Stimulated activated naive B cell treated with anti-CD40 and anti-IgM and Interleukin-4, amounts not matched to agents 10 μg/mL and 1 μg/mL and 100 μg/mL, for 72 hours (primary cell): Measurements from ENCODE around the gene CDC42.
"Not testable (repeated sequence)": the region's sequence is repeated elsewhere in the genome, so short reads cannot be mapped to it uniquely, and the experiment has no call there.

Experiments
- ATAC-seq, 2 donors: fragments of 150-1000 bp; cut with Tn5 transposase; replicated peaks; 2 replicates each; pipeline ENCODE4 v1.10.0; 2021; ENCODE audit warnings: moderate library complexity in 1 of 2
- DNase-seq: peaks from one replicate; pipeline ENCODE4 v3.0.0; 2021
- H3K27ac Mint-ChIP-seq: one replicate; pipeline ENCODE4 v1.8.0; 2022; ENCODE audit warnings: mild to moderate bottlenecking, mixed read lengths
- H3K27me3 Mint-ChIP-seq, 2 donors: one replicate each; pipeline ENCODE4 v1.8.0; 2022; ENCODE audit warnings: mixed read lengths in 2 of 2
- H3K36me3 Mint-ChIP-seq, 2 donors: one replicate each; pipeline ENCODE4 v1.8.0; 2022; ENCODE audit warnings: mixed read lengths in 2 of 2, mild to moderate bottlenecking in 1 of 2
- H3K4me1 Mint-ChIP-seq, 2 donors: one replicate each; pipeline ENCODE4 v1.8.0; 2022; ENCODE audit warnings: mixed read lengths in 2 of 2, mild to moderate bottlenecking in 1 of 2
- H3K4me3 Mint-ChIP-seq, 2 donors: one replicate each; pipeline ENCODE4 v1.8.0; 2022; ENCODE audit warnings: mild to moderate bottlenecking in 2 of 2, mixed read lengths in 2 of 2, moderate library complexity in 1 of 2
- H3K9me3 Mint-ChIP-seq, 2 donors: one replicate each; pipeline ENCODE4 v1.8.0; 2022; ENCODE audit warnings: mixed read lengths in 2 of 2, mild to moderate bottlenecking in 1 of 2

Gene CDC42

DNA sequence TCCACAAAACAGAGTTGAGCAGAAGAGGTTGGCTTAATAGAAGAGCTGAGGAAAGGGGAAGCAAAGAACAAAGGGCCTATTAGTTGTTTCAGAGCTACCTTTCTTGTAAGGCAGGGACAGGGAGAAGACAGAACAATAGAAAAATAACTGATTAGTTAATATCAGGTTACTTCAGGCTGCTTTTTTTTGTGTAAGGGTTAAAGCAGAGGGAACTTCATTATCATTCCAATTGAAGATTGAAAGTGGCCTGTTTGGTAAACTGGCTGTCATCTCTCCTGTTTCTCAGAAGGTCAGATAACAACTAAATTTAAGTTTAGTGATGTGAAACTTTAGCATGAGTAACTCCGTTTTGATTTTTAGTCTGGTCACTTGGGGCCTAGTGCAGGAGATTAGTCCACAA is 22.3 kb downstream of the CDC42 start:
- H3K27ac Mint-ChIP-seq, result peak overlapping the region; percentile 68
- H3K27me3 Mint-ChIP-seq, result no peaks in the 10 kb centered on the region
- peaks cover 48 to 84% of the 10 kb centered on the region in 2 donors for H3K4me1 Mint-ChIP-seq
- peaks cover 38% of the 10 kb centered on the region in 2 donors for H3K36me3 Mint-ChIP-seq
- no peaks in the 10 kb centered on the region for H3K9me3 Mint-ChIP-seq
- no peak for DNase-seq
- peak overlapping the region; percentile 34 to 49 for H3K4me3 Mint-ChIP-seq
- ATAC-seq, result peak; percentile 71 to 73

DNA sequence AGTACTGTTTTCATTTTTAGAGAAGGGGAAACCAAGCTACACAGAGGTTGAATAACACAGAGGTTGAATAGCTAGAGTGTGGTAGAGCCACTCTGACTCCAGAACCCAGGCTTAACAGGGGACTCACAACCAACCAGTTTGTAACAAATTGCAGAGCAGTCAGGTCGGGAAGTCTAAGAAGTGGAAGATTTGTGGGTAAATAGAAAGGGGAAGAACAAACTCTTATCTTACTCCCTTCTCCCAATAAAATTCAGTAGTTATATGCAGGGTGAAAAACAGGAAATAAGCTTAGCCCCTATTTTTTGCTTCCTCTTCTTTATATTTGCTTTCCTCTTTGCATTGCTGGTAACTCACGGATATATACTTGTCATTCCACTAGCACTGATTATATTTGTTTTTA is 23.2 kb downstream of the CDC42 start:
- Mint-ChIP-seq H3K27ac (peak overlapping the region; percentile 70), H3K27me3 (no peaks in the 10 kb centered on the region), H3K9me3 (no peaks in the 10 kb centered on the region), H3K4me3 (peak overlapping the region; percentile 18 to 45), H3K36me3 (peaks cover 35 to 37% of the 10 kb centered on the region in 2 donors), H3K4me1 (peaks cover 47 to 84% of the 10 kb centered on the region in 2 donors)
- DNase-seq (no peak), ATAC-seq (peak; percentile 58 to 72)

DNA sequence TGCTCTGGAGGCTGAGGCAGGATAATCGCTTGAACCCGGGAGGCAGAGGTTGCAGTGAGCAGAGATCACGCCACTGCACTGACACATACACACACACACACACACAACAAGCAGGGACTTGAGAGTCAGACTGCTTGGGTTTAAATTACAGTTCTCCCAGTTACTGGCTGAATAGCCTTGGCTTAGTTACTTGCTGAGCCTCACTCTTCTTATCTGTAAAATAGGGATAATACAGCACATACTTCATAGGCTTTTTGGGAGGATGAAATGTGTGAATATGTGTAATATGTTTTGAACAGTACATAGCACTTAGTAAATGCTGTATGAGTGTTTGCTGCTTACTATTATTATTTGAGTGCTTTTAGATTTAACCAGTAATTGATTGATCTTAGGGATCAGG is 23.8 kb downstream of the CDC42 start:
- H3K27ac Mint-ChIP-seq, result peak overlapping the region; percentile 70
- H3K9me3 Mint-ChIP-seq, result no peaks in the 10 kb centered on the region
- no peaks in the 10 kb centered on the region for H3K27me3 Mint-ChIP-seq
- no peak for ATAC-seq
- peak overlapping the region; percentile 18 to 45 for H3K4me3 Mint-ChIP-seq
- H3K4me1 Mint-ChIP-seq, result peaks cover 45 to 84% of the 10 kb centered on the region in 2 donors
- DNase-seq, result no peak
- peaks cover 36 to 38% of the 10 kb centered on the region in 2 donors for H3K36me3 Mint-ChIP-seq

DNA sequence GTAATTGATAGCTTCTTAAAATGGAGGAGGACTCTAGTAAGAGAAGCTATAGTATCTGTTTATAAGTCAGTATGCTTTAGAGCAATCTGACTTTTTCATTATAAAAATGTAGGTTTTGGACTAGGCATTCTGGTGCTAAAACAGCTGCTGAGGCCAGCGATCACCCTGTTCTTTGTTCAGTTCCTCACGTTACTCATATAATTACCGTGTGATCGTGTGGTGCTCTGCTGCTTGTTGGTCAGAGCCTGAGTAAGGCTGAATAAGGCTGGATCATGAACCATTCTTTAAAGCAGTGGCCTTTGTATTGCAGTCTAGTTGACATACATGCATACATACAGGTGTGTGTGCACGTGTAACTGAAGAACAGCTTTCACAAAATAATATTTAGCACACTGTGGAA is 25.2 kb downstream of the CDC42 start:
- Mint-ChIP-seq H3K9me3 (no peaks in the 10 kb centered on the region), H3K27me3 (no peaks in the 10 kb centered on the region), H3K36me3 (peaks cover 40 to 41% of the 10 kb centered on the region in 2 donors), H3K27ac (no peak overlapping the region), H3K4me3 (no peak overlapping the region), H3K4me1 (peaks cover 47 to 75% of the 10 kb centered on the region in 2 donors)
- DNase-seq (no peak), ATAC-seq (peak; percentile 44 to 55)

DNA sequence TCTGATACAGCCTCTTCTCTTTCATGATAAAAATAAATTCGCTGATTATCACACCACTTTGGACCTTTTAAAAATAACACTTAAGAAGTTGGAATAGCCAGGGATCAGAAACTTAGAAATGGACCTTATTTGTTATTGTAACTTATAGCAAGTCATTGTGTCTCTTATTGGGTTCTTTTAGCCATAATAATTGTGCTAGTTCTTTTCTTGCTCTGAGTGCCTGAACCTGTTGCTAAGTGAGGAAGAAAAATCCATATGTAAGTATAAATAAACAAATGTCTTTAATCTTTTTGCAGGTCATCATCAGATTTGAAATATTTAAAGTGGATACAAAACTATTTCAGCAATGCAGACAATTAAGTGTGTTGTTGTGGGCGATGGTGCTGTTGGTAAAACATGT is 25.6 kb downstream of the CDC42 start:
- no peak for DNase-seq
- Mint-ChIP-seq H3K4me3 (no peak overlapping the region), H3K27ac (no peak overlapping the region), H3K36me3 (peaks cover 40 to 41% of the 10 kb centered on the region in 2 donors), H3K9me3 (no peaks in the 10 kb centered on the region), H3K4me1 (peaks cover 45 to 75% of the 10 kb centered on the region in 2 donors), H3K27me3 (no peaks in the 10 kb centered on the region)
- ATAC-seq, result no peak

DNA sequence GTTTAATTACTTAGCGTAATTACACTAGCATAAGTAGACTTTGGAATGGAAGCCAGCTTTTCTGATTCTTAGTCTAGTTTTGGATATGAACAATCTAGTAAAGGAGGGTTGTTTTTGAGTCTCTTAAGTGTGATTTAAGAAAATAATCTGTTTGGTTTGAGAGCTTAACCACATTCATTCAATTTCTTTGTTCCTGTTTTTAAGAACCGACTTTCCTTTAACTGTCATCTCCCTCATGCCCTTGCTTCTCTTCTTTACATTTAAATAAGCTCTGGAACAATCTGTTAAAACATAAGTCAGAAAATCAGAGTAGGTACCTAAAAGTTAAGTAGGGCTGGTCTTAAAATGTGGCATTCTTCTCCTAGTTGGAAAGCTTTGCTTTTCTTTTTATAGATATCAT is 27.7 kb downstream of the CDC42 start:
- no peak overlapping the region for H3K27ac Mint-ChIP-seq
- peaks cover 35 to 59% of the 10 kb centered on the region in 2 donors for H3K4me1 Mint-ChIP-seq
- H3K27me3 Mint-ChIP-seq, result no peaks in the 10 kb centered on the region
- DNase-seq (no peak), ATAC-seq (peak in 1 of 2 donors; percentile 53)
- peaks cover 44 to 52% of the 10 kb centered on the region in 2 donors for H3K36me3 Mint-ChIP-seq
- H3K4me3 Mint-ChIP-seq, result no peak overlapping the region
- H3K9me3 Mint-ChIP-seq, result no peaks in the 10 kb centered on the region

DNA sequence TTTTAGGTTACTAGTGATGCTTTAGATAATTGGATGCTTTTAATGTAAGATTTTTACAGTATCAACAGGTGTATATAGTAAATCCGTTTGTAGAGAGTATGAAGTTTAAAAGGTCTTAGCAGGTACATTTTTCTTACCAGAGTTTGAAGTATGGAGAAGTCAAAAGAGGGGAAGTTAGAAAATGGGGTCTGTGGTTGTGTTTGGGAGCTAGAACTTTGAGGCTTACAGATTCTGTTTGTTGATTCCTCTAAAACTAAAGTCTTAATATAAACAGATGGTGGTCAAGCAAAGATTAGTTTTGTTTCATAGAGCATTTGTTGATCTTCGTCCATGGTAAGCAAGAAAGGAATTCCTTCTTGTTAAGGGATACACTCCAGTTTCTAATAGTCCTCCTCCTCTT is 35.8 kb downstream of the CDC42 start:
- no peak for ATAC-seq
- H3K27me3 Mint-ChIP-seq, result no peaks in the 10 kb centered on the region
- H3K4me3 Mint-ChIP-seq, result no peak overlapping the region
- peak overlapping the region; percentile 91 for H3K27ac Mint-ChIP-seq
- DNase-seq, result no peak
- peaks cover 40 to 72% of the 10 kb centered on the region in 2 donors for H3K36me3 Mint-ChIP-seq
- H3K9me3 Mint-ChIP-seq, result no peaks in the 10 kb centered on the region
- H3K4me1 Mint-ChIP-seq, result peaks cover 39 to 61% of the 10 kb centered on the region in 2 donors

DNA sequence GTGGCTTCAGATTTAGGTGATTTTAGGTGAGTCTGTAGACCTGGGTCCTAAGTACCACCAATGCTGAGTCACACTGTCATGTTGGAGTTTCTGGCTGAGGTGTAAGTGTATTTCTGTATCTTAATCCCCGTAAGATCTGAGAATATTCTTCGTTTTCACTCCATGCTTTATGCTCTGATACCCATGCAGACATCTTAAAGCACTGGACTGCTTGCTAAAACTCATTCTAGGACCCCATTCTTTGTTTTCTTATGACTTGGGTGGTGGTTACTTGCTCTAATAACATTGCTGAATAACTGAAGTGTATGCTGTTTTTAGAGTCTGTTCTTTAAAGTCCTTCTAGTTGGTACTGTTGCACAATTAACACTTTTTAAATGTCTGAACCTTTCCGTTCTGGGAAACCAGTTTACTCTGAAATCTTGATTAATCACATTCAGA is 36.6 kb downstream of the CDC42 start:
- Mint-ChIP-seq H3K9me3 (no peaks in the 10 kb centered on the region), H3K4me1 (peaks cover 41 to 64% of the 10 kb centered on the region in 2 donors), H3K27me3 (no peaks in the 10 kb centered on the region), H3K27ac (peak overlapping the region; percentile 91), H3K4me3 (peak overlapping the region; percentile 43 to 66), H3K36me3 (peaks cover 35 to 72% of the 10 kb centered on the region in 2 donors)
- DNase-seq (no peak), ATAC-seq (peak; percentile 38 to 62)

DNA sequence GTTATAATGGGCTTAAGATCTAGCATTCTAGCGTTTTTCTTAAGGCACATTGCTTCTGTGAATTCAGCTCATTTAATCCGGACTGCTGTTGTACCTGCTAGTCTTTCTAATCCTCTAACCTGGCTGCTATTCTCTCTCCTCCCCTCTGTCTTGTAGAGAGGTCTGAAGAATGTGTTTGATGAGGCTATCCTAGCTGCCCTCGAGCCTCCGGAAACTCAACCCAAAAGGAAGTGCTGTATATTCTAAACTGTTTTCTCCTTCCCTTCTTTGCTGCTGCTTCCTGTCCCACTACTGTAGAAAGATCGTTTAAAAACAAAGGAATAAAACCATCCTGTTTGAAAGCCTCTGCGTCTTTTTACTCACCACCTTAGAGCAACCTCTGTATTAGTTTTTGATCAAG is 37.3 kb downstream of the CDC42 start:
- ATAC-seq, result no peak
- H3K27ac Mint-ChIP-seq, result peak overlapping the region; percentile 77
- H3K36me3 Mint-ChIP-seq, result peaks cover 40 to 70% of the 10 kb centered on the region in 2 donors
- peak overlapping the region; percentile 12 to 37 for H3K4me3 Mint-ChIP-seq
- H3K9me3 Mint-ChIP-seq, result no peaks in the 10 kb centered on the region
- H3K27me3 Mint-ChIP-seq, result no peaks in the 10 kb centered on the region
- peaks cover 41 to 64% of the 10 kb centered on the region in 2 donors for H3K4me1 Mint-ChIP-seq
- no peak for DNase-seq

DNA sequence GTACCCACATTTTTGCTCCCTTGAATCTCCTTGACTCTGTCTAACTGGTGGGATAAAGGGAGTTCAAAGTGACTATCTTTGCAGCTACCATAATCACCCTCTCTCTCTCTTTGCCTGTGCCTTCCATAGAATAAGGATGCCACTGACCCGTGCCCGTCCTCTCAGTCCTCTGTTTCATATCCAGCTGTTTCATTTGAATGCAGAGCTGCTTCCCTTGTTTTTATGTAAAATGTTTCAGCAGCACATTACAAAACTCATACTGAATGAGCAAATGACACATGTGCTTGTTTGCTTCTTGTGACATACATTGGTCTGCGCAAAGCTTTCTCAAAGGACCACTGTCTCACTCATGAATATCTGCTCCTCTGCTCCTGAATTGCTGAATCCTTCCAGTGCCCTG is 38.4 kb downstream of the CDC42 start:
- Mint-ChIP-seq H3K27ac (peak overlapping the region; percentile 6), H3K4me1 (peaks cover 41 to 64% of the 10 kb centered on the region in 2 donors), H3K4me3 (no peak overlapping the region), H3K9me3 (no peaks in the 10 kb centered on the region), H3K27me3 (no peaks in the 10 kb centered on the region), H3K36me3 (peaks cover 44 to 64% of the 10 kb centered on the region in 2 donors)
- no peak for DNase-seq
- ATAC-seq, result no peak

DNA sequence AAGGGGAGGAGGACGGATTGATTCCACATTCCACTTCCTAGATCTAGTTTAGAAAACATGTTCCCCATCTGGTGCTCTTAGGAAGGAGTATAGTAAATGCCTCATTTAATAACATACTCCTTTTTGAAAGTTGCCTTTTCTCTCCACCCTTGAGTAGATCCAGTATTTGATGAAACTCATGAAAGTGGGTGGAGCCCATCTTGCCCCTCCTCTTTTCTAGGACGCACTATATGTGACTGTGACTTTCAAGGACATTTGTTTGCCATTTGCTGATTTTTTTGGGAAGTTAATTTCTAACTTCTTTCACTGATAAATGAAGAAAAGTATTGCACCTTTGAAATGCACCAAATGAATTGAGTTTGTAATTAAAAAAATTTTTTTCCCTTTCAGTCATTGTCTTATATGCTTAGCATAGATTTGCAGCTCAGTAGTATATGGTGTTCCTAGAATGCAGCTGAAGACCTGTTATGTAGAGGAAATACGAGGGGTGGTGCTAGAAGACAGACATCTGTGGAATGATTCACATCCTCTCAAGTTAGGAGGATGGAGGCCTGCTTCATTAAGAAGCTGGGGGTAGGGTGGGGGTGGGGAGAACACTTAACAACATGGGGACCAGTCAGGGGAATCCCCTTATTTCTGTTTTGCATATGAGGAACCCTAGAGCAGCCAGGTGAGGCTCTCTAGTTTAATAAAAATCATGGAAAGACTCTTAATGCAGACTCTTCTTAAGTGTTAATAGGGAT is 39.7 kb downstream of the CDC42 start:
- not testable (repeated sequence) for H3K4me3 Mint-ChIP-seq, H3K27me3 Mint-ChIP-seq, H3K9me3 Mint-ChIP-seq, H3K27ac Mint-ChIP-seq
- Mint-ChIP-seq H3K4me1 (peaks cover 40 to 57% of the 10 kb centered on the region in 2 donors), H3K36me3 (peaks cover 43 to 57% of the 10 kb centered on the region in 2 donors)
- peak; percentile 13 for DNase-seq
- ATAC-seq, result peak; percentile 88 to 93

DNA sequence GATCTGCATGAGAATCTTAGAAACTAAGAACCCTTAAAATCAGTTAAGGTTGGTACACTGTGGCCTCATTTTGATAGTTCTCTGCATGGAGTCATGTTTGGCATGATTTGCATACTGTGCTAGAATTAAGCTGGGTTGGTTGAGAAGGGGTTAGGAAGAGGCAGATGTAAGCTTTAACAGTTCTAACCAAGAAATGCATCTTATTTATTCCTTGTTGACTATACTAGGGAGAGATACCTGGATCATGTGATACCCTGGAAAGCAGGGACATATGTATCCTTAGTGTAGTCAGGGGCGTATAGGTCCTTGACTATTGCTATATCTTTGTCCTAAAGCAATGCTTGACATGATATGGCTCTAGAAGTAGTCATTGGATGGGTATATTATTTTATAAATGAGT is 41.0 kb downstream of the CDC42 start:
- H3K36me3 Mint-ChIP-seq, result peaks cover 41 to 56% of the 10 kb centered on the region in 2 donors
- peaks cover 33 to 53% of the 10 kb centered on the region in 2 donors for H3K4me1 Mint-ChIP-seq
- no peaks in the 10 kb centered on the region for H3K27me3 Mint-ChIP-seq

DNA sequence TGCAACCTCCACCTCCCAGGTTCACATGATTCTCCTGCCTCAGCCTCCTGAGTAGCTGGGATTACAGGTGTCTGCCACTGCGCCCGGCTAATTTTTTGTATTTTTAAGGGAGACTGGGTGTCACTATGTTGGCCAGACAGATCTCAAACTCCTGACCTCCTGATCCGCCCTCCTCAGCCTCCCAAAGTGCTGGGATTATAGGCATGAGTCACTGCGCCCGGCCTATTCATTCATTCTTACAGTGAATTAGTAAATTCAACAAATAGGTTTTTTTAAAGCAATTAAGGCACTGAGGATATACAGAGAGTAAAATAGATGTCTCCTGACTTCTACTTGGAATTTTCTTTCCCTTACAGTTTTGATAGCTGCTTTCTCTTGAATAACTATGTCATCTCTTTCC is 43.5 kb downstream of the CDC42 start:
- H3K36me3 Mint-ChIP-seq, result peaks cover 29 to 53% of the 10 kb centered on the region in 2 donors
- no peak for ATAC-seq
- H3K4me3 Mint-ChIP-seq, result no peak overlapping the region
- H3K9me3 Mint-ChIP-seq, result no peaks in the 10 kb centered on the region
- H3K27me3 Mint-ChIP-seq, result no peaks in the 10 kb centered on the region
- no peak overlapping the region for H3K27ac Mint-ChIP-seq
- no peak for DNase-seq
- H3K4me1 Mint-ChIP-seq, result peaks cover 27 to 53% of the 10 kb centered on the region in 2 donors

More for the DNA sequence above, 41.0 kb downstream of the CDC42 start:
- no peak overlapping the region for H3K4me3 Mint-ChIP-seq
- H3K27ac Mint-ChIP-seq, result no peak overlapping the region
- ATAC-seq, result no peak
- DNase-seq, result no peak
- H3K9me3 Mint-ChIP-seq, result no peaks in the 10 kb centered on the region

DNA sequence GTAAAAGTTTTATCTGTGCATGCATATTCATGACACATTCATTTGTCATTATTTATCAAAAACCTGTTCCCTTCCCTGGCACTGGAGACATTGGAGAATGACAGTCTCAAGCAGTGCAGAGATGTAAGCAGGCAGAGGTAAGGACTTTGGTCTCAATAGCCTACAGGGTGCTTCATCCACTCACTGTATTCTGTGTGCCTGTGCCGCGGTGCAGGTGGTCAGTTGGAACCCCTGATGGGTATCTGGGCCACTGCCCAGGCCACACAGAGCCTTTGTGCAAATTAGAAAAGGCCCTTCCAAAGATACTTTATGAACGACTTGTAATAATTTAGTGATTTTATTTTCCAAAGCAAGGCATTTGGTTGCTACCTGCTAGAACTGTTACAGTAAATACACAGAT is 44.0 kb downstream of the CDC42 start:
- Mint-ChIP-seq H3K27me3 (no peaks in the 10 kb centered on the region), H3K27ac (no peak overlapping the region), H3K36me3 (peaks cover 28 to 52% of the 10 kb centered on the region in 2 donors), H3K4me1 (peaks cover 27 to 51% of the 10 kb centered on the region in 2 donors), H3K4me3 (no peak overlapping the region), H3K9me3 (no peaks in the 10 kb centered on the region)
- no peak for DNase-seq
- ATAC-seq, result no peak

DNA sequence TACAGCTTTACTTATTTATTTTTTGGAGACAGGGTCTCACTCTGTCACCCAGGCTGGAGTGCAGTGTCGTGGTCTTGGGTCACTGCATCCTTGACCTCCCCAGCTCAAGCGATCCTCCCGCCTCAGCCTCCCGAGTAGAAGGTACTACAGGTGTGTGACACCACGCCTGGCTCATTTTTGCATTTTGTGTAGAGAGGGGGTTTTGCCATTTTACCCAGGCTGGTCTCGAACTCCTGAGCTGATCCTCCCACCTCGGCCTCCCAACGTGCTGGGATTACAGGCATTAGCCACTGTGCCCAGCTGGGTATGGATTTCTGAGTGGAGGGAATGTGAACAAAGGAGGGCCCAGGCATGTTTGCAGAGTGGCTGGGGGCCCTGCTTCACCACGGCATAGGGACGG is 46.2 kb downstream of the CDC42 start:
- Mint-ChIP-seq H3K27me3 (no peaks in the 10 kb centered on the region), H3K4me3 (no peak overlapping the region), H3K36me3 (peaks cover 35 to 52% of the 10 kb centered on the region in 2 donors), H3K9me3 (peaks cover 0 to 3% of the 10 kb centered on the region in 2 donors), H3K27ac (no peak overlapping the region), H3K4me1 (peaks cover 23 to 43% of the 10 kb centered on the region in 2 donors)
- no peak for DNase-seq
- no peak for ATAC-seq
